T47D (cell line): ENCODE data around the gene ITIH1.
"Not testable (repeated sequence)": the region's sequence is repeated elsewhere in the genome, so short reads cannot be mapped to it uniquely, and the experiment has no call there.

Experiments
- DNase-seq, 2 experiments: peaks; one replicate each; pipeline versions ENCODE4 v3.0.0 to v3.0.0-alpha.2; 2011 to 2012; ENCODE audit warnings: low read depth in 1 of 2, low spot score in 1 of 2
- JUND ChIP-seq: IDR thresholded peaks from 2 replicates; pipeline ENCODE4 v1.6.1; 2012; ENCODE audit warnings: low read depth
- in situ Hi-C: cut with HindIII; loops from 2 replicates; pipeline ENCODE4 v1.10.0; 2016; ENCODE audit warnings: low sequenced_read_pairs, low pct_unique_long_range_greater_than_20kb

ITIH1 gene

GRCh38 chr3:52763466-52763865 lies 13.9 kb upstream of the ITIH1 start:
- no peak for DNase-seq
- in situ Hi-C loops, result no loop called here
- TF ChIP-seq JUND, result no peak

- DNase-seq, result no peak
- in situ Hi-C loops, result no loop called here
- TF ChIP-seq JUND, result no peak
These were observed 7.5 kb upstream of the ITIH1 start for GRCh38 chr3:52769786-52770455.

- TF ChIP-seq JUND, result no peak
- in situ Hi-C loops, result no loop called here
- DNase-seq, result peak; percentile 70 to 88
These were observed 6.7 kb upstream of the ITIH1 start, which contains the start of gene NEK4 for GRCh38 chr3:52770496-52771333. TSS of gene NEK4 (minus strand) at chr3:52770940. CDS start at chr3:52770746, 194 bp downstream.

GRCh38 chr3:52771334-52771681 lies 6.1 kb upstream of the ITIH1 start:
- in situ Hi-C loops, result no loop called here
- TF ChIP-seq JUND, result no peak
- no peak for DNase-seq

- TF ChIP-seq JUND, result no peak
- DNase-seq, result no peak
- in situ Hi-C loops, result no loop called here
These were observed 5.7 kb upstream of the ITIH1 start for GRCh38 chr3:52771702-52772101.

GRCh38 chr3:52773361-52774065 lies 3.9 kb upstream of the ITIH1 start:
- no peak for DNase-seq
- in situ Hi-C loops, result no loop called here

GRCh38 chr3:52774066-52774713 lies 3.2 kb upstream of the ITIH1 start:
- no peak for DNase-seq
- in situ Hi-C loops, result no loop called here
- TF ChIP-seq JUND, result no peak

More at GRCh38 chr3:52773361-52774065, 3.9 kb upstream of the ITIH1 start:
- no peak for TF ChIP-seq JUND

GRCh38 chr3:52774901-52775864 lies 2.2 kb upstream of the ITIH1 start:
- in situ Hi-C loops, result no loop called here
- TF ChIP-seq JUND, result no peak
- DNase-seq, result no peak

GRCh38 chr3:52775877-52776276 lies 1.5 kb upstream of the ITIH1 start:
- in situ Hi-C loops, result no loop called here
- no peak for DNase-seq
- TF ChIP-seq JUND, result no peak

- DNase-seq, in situ Hi-C loops: not testable (repeated sequence)
These were observed 913 bp upstream of the ITIH1 start for GRCh38 chr3:52776486-52776885.

GRCh38 chr3:52777959-52778805 lies 783 bp downstream of the ITIH1 start:
- in situ Hi-C loops, result no loop called here
- DNase-seq, result no peak

More at GRCh38 chr3:52777959-52778805, 783 bp downstream of the ITIH1 start:
- TF ChIP-seq JUND, result no peak
